Measurements from ENCODE around the gene KHK.
"Not testable (repeated sequence)": the region's sequence is repeated elsewhere in the genome, so short reads cannot be mapped to it uniquely, and the experiment has no call there.

Gene KHK

GRCh38 chr2:27117995-27118524 is 31.5 kb downstream of the KHK start:
- no peak for TF ChIP-seq CTCF (conservative IDR thresholded peaks at IDR 0.05; ENCODE audit: low read length)

GRCh38 chr2:27118525-27119329 is 32.2 kb downstream of the KHK start, which contains the start of gene CGREF1:
Gene CGREF1 (minus strand): TSS chr2:27119128. CDS start chr2:27104366, 14,762 bp downstream.
- no peak for TF ChIP-seq CTCF (conservative IDR thresholded peaks at IDR 0.05; ENCODE audit: low read length)
- H3K4me3 ChIP-seq (ENCODE audit: low read length), result peak within 1 kb of the TSS; percentile 52
- DNase-seq (ENCODE audit: low read depth), result no peak

More at GRCh38 chr2:27117995-27118524, 31.5 kb downstream of the KHK start:
- H3K4me3 ChIP-seq (ENCODE audit: low read length), result peak overlapping the region; percentile 49
- no peak for DNase-seq (ENCODE audit: low read depth)

- peak overlapping the region; percentile 52 for H3K4me3 ChIP-seq (ENCODE audit: low read length)
- DNase-seq (ENCODE audit: low read depth), result not testable (repeated sequence)
Measured at GRCh38 chr2:27119330-27119670, 32.7 kb downstream of the KHK start.

GRCh38 chr2:27121906-27122305 is 35.3 kb downstream of the KHK start:
- no peak for TF ChIP-seq CTCF (conservative IDR thresholded peaks at IDR 0.05; ENCODE audit: low read length)
- H3K4me3 ChIP-seq (ENCODE audit: low read length), result no peak overlapping the region
- no peak for DNase-seq (ENCODE audit: low read depth)

- no peak for TF ChIP-seq CTCF (conservative IDR thresholded peaks at IDR 0.05; ENCODE audit: low read length)
- DNase-seq (ENCODE audit: low read depth), result no peak
- H3K4me3 ChIP-seq (ENCODE audit: low read length), result no peak overlapping the region
Measured at GRCh38 chr2:27122791-27123190, 36.2 kb downstream of the KHK start.

- peak within 1 kb of the TSS; percentile 63 for H3K4me3 ChIP-seq (ENCODE audit: low read length)
- peak; percentile 13 for DNase-seq (ENCODE audit: low read depth)
- no peak for TF ChIP-seq CTCF (conservative IDR thresholded peaks at IDR 0.05; ENCODE audit: low read length)
Measured at GRCh38 chr2:27123302-27124150, 37.0 kb downstream of the KHK start, which contains the start of gene ABHD1. Gene ABHD1 (plus strand): TSS chr2:27123815. CDS start chr2:27123949, 134 bp downstream.

GRCh38 chr2:27125104-27125503 is 38.5 kb downstream of the KHK start:
- DNase-seq (ENCODE audit: low read depth), result no peak
- TF ChIP-seq CTCF (conservative IDR thresholded peaks at IDR 0.05; ENCODE audit: low read length), result no peak
- H3K4me3 ChIP-seq (ENCODE audit: low read length), result no peak overlapping the region
